SK-N-SH treated with all-trans-retinoic acid at 6 μM for 48 hours (cell line): ENCODE results near the gene NAT16.
A peak's percentile ranks its signal among the peaks of the same experiment; 100 is the strongest.

Experiments
- ATAC-seq: fragments of 200-7000 bp; cut with Tn5 transposase; 3 replicates; pipeline ENCODE4 v1.9.1; 2020; ENCODE audit warnings: mild to moderate bottlenecking, moderate library complexity
- ARNTL ChIP-seq: fragments of 450-650 bp; formaldehyde crosslinking; IDR thresholded peaks from 2 replicates; pipeline ENCODE4 v1.5.0; 2020; ENCODE audit warnings: low read depth, mild to moderate bottlenecking, moderate library complexity, borderline replicate concordance
- BACH2 ChIP-seq: fragments of 250-450 bp; sonication (Bioruptor Pico); IDR thresholded peaks from 2 replicates; pipeline ENCODE4 v1.9.0; 2021; ENCODE audit warnings: mild to moderate bottlenecking, borderline replicate concordance
- CREB5 ChIP-seq: fragments of 250-450 bp; sonication (Bioruptor Pico); IDR thresholded peaks from 2 replicates; pipeline ENCODE4 v1.5.1; 2020; ENCODE audit warnings: low read depth, mild to moderate bottlenecking, moderate library complexity
- CSDC2 ChIP-seq: fragments of 250-450 bp; sonication (Bioruptor Pico); IDR thresholded peaks from 2 replicates; pipeline ENCODE4 v1.5.0; 2020; ENCODE audit warnings: mild to moderate bottlenecking, moderate library complexity
- ESRRG ChIP-seq: fragments of 250-450 bp; sonication (Bioruptor Pico); IDR thresholded peaks from 2 replicates; pipeline ENCODE4 v1.6.1; 2021; ENCODE audit warnings: mild to moderate bottlenecking
- GLIS3 ChIP-seq: fragments of 250-450 bp; sonication (Bioruptor Pico); IDR thresholded peaks from 2 replicates; pipeline ENCODE4 v1.5.0; 2020; ENCODE audit warnings: mild to moderate bottlenecking, moderate library complexity
- ISL1 ChIP-seq: fragments of 250-450 bp; sonication (Bioruptor Pico); IDR thresholded peaks from 2 replicates; pipeline ENCODE4 v2.1.2; 2022; ENCODE audit warnings: mild to moderate bottlenecking, moderate library complexity
- OSR1 ChIP-seq: fragments of 250-450 bp; sonication (Bioruptor Pico); IDR thresholded peaks from 2 replicates; pipeline ENCODE4 v1.8.0; 2022; ENCODE audit warnings: moderate library complexity, mild to moderate bottlenecking, inconsistent platforms
- PATZ1 ChIP-seq: fragments of 250-450 bp; sonication (Bioruptor Pico); IDR thresholded peaks from 2 replicates; pipeline ENCODE4 v1.8.0; 2020; ENCODE audit warnings: mild to moderate bottlenecking, moderate library complexity, borderline replicate concordance
- POU6F1 ChIP-seq: fragments of 250-450 bp; sonication (Bioruptor Pico); IDR thresholded peaks from 2 replicates; pipeline ENCODE4 v1.8.0; 2021; ENCODE audit warnings: low read depth, mild to moderate bottlenecking, moderate library complexity, borderline replicate concordance
- PPARA ChIP-seq: fragments of 250-450 bp; sonication (Bioruptor Pico); IDR thresholded peaks from 2 replicates; pipeline ENCODE4 v1.5.0; 2020; ENCODE audit warnings: mild to moderate bottlenecking, borderline replicate concordance
- RARB ChIP-seq: fragments of 250-450 bp; sonication (Bioruptor Pico); IDR thresholded peaks from 2 replicates; pipeline ENCODE4 v1.8.0; 2021; ENCODE audit warnings: mild to moderate bottlenecking, moderate library complexity
- SNAI2 ChIP-seq: fragments of 250-450 bp; sonication (Bioruptor Pico); IDR thresholded peaks from 2 replicates; pipeline ENCODE4 v1.5.0; 2020; ENCODE audit warnings: mild to moderate bottlenecking, moderate library complexity
- TCF4 ChIP-seq: fragments of 250-450 bp; sonication (Bioruptor Pico); IDR thresholded peaks from 2 replicates; pipeline ENCODE4 v1.8.0; 2021; ENCODE audit warnings: mild to moderate bottlenecking, moderate library complexity, borderline replicate concordance
- TOX ChIP-seq: fragments of 250-450 bp; sonication (Bioruptor Pico); IDR thresholded peaks from 2 replicates; pipeline ENCODE4 v1.8.0; 2021; ENCODE audit warnings: mild to moderate bottlenecking, moderate library complexity, borderline replicate concordance
- ZC3H10 ChIP-seq: fragments of 250-450 bp; sonication (Bioruptor Pico); IDR thresholded peaks from 2 replicates; pipeline ENCODE4 v1.5.1; 2021; ENCODE audit warnings: mild to moderate bottlenecking, moderate library complexity
- ZFP3 ChIP-seq: fragments of 250-450 bp; sonication (Bioruptor Pico); IDR thresholded peaks from 2 replicates; pipeline ENCODE4 v1.5.0; 2020; ENCODE audit warnings: mild to moderate bottlenecking, moderate library complexity
- ZFP30 ChIP-seq: fragments of 450-650 bp; formaldehyde crosslinking; IDR thresholded peaks from 2 replicates; pipeline ENCODE4 v1.5.0; 2022; ENCODE audit warnings: mild to moderate bottlenecking, moderate library complexity
- ZNF565 ChIP-seq: fragments of 450-650 bp; formaldehyde crosslinking; conservative IDR thresholded peaks from 2 replicates; pipeline ENCODE4 v1.5.0; 2020; ENCODE audit warnings: low read depth, mild to moderate bottlenecking, moderate library complexity
- ZNF70 ChIP-seq: fragments of 450-650 bp; formaldehyde crosslinking; IDR thresholded peaks from 2 replicates; pipeline ENCODE4 v1.5.0; 2020; ENCODE audit warnings: mild to moderate bottlenecking, moderate library complexity
- ZNF8 ChIP-seq: fragments of 450-650 bp; formaldehyde crosslinking; IDR thresholded peaks from 2 replicates; pipeline ENCODE4 v1.5.0; 2020; ENCODE audit warnings: mild to moderate bottlenecking, moderate library complexity
- TF ChIP-seq, protein P1 (sequence below): fragments of 250-450 bp; sonication (Bioruptor Pico); IDR thresholded peaks from 2 replicates; pipeline ENCODE4 v1.5.0; 2020; ENCODE audit warnings: mild to moderate bottlenecking, moderate library complexity

The NAT16 gene

GRCh38 chr7:101189109-101189508 is 9.0 kb upstream of the NAT16 start (continued):
- TF ChIP-seq PPARA (CRISPR knock-in tag) (no peak), GLIS3 (CRISPR knock-in tag) (no peak)

- TF ChIP-seq ISL1 (CRISPR knock-in tag) (no peak), ZNF8 (CRISPR knock-in tag) (no peak), TCF4 (CRISPR knock-in tag) (no peak)
- ATAC-seq: no peak
Measured at GRCh38 chr7:101186844-101187428, 6.8 kb upstream of the NAT16 start.

DNA sequence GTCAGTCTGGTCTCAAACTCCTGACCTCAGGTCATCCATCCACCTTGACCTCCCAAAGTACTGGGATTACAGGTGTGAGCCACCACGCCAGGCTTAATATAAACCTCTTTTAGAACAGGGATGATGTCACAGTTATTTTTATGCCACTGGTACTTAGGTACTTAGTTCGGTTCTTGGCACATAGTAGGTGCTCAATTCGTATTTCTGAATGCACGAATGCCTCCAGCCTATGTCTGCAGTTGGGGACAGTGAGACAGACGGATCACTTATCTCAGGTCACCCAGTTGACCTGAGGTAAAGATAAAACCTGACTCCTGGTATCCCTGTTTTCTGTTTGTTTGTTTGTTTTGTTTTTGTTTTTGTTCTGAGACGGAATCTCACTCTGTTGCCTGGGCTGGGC is 6.1 kb upstream of the NAT16 start:
- TF ChIP-seq TOX (CRISPR knock-in tag) (no peak), PATZ1 (CRISPR knock-in tag) (no peak), CREB5 (CRISPR knock-in tag) (no peak), ESRRG (CRISPR knock-in tag) (no peak), BACH2 (CRISPR knock-in tag) (no peak), ZNF565 (no peak), TCF4 (CRISPR knock-in tag) (no peak), SNAI2 (CRISPR knock-in tag) (no peak), RARB (CRISPR knock-in tag) (no peak), ZC3H10 (CRISPR knock-in tag) (no peak), ZNF70 (no peak), ARNTL (no peak), ZFP30 (no peak), ZFP3 (CRISPR knock-in tag) (no peak), PPARA (CRISPR knock-in tag) (no peak), GLIS3 (CRISPR knock-in tag) (no peak), CSDC2 (no peak), POU6F1 (CRISPR knock-in tag) (no peak), OSR1 (CRISPR knock-in tag) (no peak)
- TF ChIP-seq, protein P1, sequence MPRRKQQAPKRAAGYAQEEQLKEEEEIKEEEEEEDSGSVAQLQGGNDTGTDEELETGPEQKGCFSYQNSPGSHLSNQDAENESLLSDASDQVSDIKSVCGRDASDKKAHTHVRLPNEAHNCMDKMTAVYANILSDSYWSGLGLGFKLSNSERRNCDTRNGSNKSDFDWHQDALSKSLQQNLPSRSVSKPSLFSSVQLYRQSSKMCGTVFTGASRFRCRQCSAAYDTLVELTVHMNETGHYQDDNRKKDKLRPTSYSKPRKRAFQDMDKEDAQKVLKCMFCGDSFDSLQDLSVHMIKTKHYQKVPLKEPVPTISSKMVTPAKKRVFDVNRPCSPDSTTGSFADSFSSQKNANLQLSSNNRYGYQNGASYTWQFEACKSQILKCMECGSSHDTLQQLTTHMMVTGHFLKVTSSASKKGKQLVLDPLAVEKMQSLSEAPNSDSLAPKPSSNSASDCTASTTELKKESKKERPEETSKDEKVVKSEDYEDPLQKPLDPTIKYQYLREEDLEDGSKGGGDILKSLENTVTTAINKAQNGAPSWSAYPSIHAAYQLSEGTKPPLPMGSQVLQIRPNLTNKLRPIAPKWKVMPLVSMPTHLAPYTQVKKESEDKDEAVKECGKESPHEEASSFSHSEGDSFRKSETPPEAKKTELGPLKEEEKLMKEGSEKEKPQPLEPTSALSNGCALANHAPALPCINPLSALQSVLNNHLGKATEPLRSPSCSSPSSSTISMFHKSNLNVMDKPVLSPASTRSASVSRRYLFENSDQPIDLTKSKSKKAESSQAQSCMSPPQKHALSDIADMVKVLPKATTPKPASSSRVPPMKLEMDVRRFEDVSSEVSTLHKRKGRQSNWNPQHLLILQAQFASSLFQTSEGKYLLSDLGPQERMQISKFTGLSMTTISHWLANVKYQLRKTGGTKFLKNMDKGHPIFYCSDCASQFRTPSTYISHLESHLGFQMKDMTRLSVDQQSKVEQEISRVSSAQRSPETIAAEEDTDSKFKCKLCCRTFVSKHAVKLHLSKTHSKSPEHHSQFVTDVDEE (CRISPR knock-in tag): no peak
- TF ChIP-seq, all 23 proteins: peak for 0
- ATAC-seq: no peak

DNA sequence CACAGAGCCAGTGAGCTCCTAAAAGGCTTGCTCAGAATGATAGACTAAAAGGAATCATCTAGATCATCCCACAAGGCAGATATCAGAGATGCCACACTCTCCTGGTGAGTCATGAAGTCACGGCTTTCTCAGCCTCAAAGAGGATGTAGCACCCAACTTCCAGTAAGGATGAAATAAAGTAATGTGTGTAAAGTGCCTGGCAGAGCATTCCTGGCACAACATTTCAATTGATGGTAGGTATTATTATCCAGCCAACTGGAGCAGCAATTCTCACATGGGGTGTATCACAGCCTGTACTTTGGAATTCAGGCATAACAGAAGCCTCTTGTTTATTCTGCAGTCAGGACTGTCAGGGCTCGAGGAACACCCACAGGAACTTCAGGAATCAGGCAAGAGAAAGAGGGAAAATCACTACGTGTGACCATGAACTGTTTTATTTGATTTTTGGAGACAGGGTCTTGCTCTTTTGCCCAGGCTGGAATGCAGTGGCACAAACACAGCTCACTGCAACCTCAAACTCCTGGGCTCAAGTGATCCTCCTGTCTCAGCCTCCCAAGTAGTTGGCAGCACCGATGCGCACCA is 5.3 kb upstream of the NAT16 start:
- peak; percentile 28 for ATAC-seq
- TF ChIP-seq GLIS3 (CRISPR knock-in tag): no peak
- peak; percentile 72; the same call in 1 of the 2 replicates for TF ChIP-seq ISL1 (CRISPR knock-in tag)
